HG03175 (cell line): ENCODE results near the gene ICAM5.

Experiments used
- ATAC-seq: cut with Tn5 transposase; IDR thresholded peaks from one replicate; pipeline ENCODE4 v1.9.1; 2021; ENCODE audit warnings: mild to moderate bottlenecking, moderate library complexity; ENCODE audit not compliant: unreplicated experiment

The ICAM5 gene

GRCh38 chr19:10339977-10340376 lies 50.2 kb downstream of the ICAM5 start:
- no peak for ATAC-seq

GRCh38 chr19:10343495-10343894 lies 53.7 kb downstream of the ICAM5 start:
- ATAC-seq = no peak

- ATAC-seq = no peak
Observed at GRCh38 chr19:10344780-10345179, 55.0 kb downstream of the ICAM5 start.
